Ishikawa (cell line): Measurements from ENCODE around the gene SNN.

Experiments used
- CEBPB ChIP-seq: IDR thresholded peaks from 2 replicates; pipeline ENCODE4 v1.6.1; 2012
- CREB1 ChIP-seq: IDR thresholded peaks from 2 replicates; pipeline ENCODE4 v1.6.1; 2012; ENCODE audit warnings: low read depth
- EGR1 ChIP-seq: IDR thresholded peaks from 2 replicates; pipeline ENCODE4 v1.6.1; 2012
- EP300 ChIP-seq: IDR thresholded peaks from 2 replicates; pipeline ENCODE4 v1.6.1; 2012; ENCODE audit warnings: borderline replicate concordance
- FOXM1 ChIP-seq: IDR thresholded peaks from 2 replicates; pipeline ENCODE4 v1.6.1; 2012; ENCODE audit warnings: low read depth, borderline replicate concordance
- MAX ChIP-seq: IDR thresholded peaks from 2 replicates; pipeline ENCODE4 v1.6.1; 2012
- NFIC ChIP-seq: IDR thresholded peaks from 2 replicates; pipeline ENCODE4 v1.6.1; 2012
- RAD21 ChIP-seq: IDR thresholded peaks from 2 replicates; pipeline ENCODE4 v1.6.1; 2012; ENCODE audit warnings: low read depth
- REST ChIP-seq: IDR thresholded peaks from 2 replicates; pipeline ENCODE4 v1.6.1; 2012; ENCODE audit warnings: low read depth, mild to moderate bottlenecking
- TAF1 ChIP-seq: IDR thresholded peaks from 2 replicates; pipeline ENCODE4 v1.6.1; 2012; ENCODE audit warnings: low read depth, mild to moderate bottlenecking
- TCF12 ChIP-seq: IDR thresholded peaks from 2 replicates; pipeline ENCODE4 v1.6.1; 2012; ENCODE audit warnings: low read depth
- TEAD4 ChIP-seq: IDR thresholded peaks from 2 replicates; pipeline ENCODE4 v1.6.1; 2012
- USF1 ChIP-seq: IDR thresholded peaks from 2 replicates; pipeline ENCODE4 v1.6.1; 2012
- YY1 ChIP-seq: IDR thresholded peaks from 2 replicates; pipeline ENCODE4 v1.6.1; 2012; ENCODE audit warnings: low read depth
- ZBTB7A ChIP-seq: IDR thresholded peaks from 2 replicates; pipeline ENCODE4 v1.6.1; 2012; ENCODE audit warnings: low read depth

SNN gene

GRCh38 chr16:11636172-11636721, 32.0 kb upstream of the SNN start:
- TF ChIP-seq TCF12, result 0 out of 2 replicates have a peak, but pooled peaks have one; percentile 33
- no peak for TF ChIP-seq RAD21
- TF ChIP-seq CEBPB, result no peak
- peak; percentile 58 for TF ChIP-seq TEAD4
- no peak for TF ChIP-seq CREB1
- TF ChIP-seq YY1, result no peak
- no peak for TF ChIP-seq REST
- peak; percentile 59 for TF ChIP-seq MAX
- 0 out of 2 replicates have a peak, but pooled peaks have one; percentile 84 for TF ChIP-seq ZBTB7A
- TF ChIP-seq TAF1, result peak; percentile 55; the same call in 1 of the 2 replicates
- peak; percentile 73 for TF ChIP-seq USF1
- no peak for TF ChIP-seq NFIC
- TF ChIP-seq FOXM1, result no peak
- TF ChIP-seq EGR1, result no peak

- TF ChIP-seq MAX (no peak), ZBTB7A (no peak), EGR1 (no peak), EP300 (no peak), TAF1 (no peak), CEBPB (no peak), RAD21 (no peak), TCF12 (no peak), CREB1 (no peak)
Measured at GRCh38 chr16:11637320-11637719, 30.9 kb upstream of the SNN start.

GRCh38 chr16:11638140-11638539, 30.1 kb upstream of the SNN start:
- no peak for TF ChIP-seq YY1
- TF ChIP-seq TCF12, result no peak
- TF ChIP-seq TAF1, result no peak
- TF ChIP-seq MAX, result no peak
- TF ChIP-seq EGR1, result no peak
- TF ChIP-seq EP300, result no peak
- no peak for TF ChIP-seq RAD21
- TF ChIP-seq CEBPB, result no peak
- no peak for TF ChIP-seq NFIC
- TF ChIP-seq CREB1, result no peak
- TF ChIP-seq TEAD4, result no peak
- TF ChIP-seq REST, result no peak
- TF ChIP-seq FOXM1, result no peak
- TF ChIP-seq USF1, result no peak
- no peak for TF ChIP-seq ZBTB7A

- TF ChIP-seq TAF1 (no peak), TEAD4 (no peak), NFIC (no peak), MAX (no peak), TCF12 (no peak), RAD21 (no peak), FOXM1 (no peak), REST (no peak), USF1 (no peak), EP300 (no peak), EGR1 (no peak), CEBPB (no peak), ZBTB7A (no peak), CREB1 (no peak), YY1 (no peak)
Measured at GRCh38 chr16:11639008-11639562, 29.2 kb upstream of the SNN start.
